ENCODE results near the gene STPG4.

The STPG4 gene

GRCh38 chr2:47201224-47201623 is 46.1 kb upstream of the STPG4 start:
- H3K4me3 ChIP-seq (ENCODE audit: low read length) = no peak overlapping the region
- no peak for DNase-seq
- no peaks in the 10 kb centered on the region for H3K9me2 ChIP-seq (replicated peaks; ENCODE audit: insufficient read depth, low read length)
- H3K9ac ChIP-seq (ENCODE audit: low read length) = no peak overlapping the region
- no peaks in the 10 kb centered on the region for H3K9me3 ChIP-seq (replicated peaks; ENCODE audit: insufficient read depth, low read length)
- no peaks in the 10 kb centered on the region for H3K27me3 ChIP-seq (replicated peaks; ENCODE audit: insufficient read depth, low read length)
- TF ChIP-seq EZH2 (optimal IDR thresholded peaks at IDR 0.05; ENCODE audit: low read depth, low read length) (no peak), CTCF (IDR thresholded peaks at IDR 0.05; ENCODE audit: low read length) (no peak), EZH2phosphoT487 (IDR thresholded peaks at IDR 0.05; ENCODE audit: low read length) (no peak)
- H3K4me2 ChIP-seq (ENCODE audit: low read depth, low read length) = no peak overlapping the region
- H3K79me2 ChIP-seq (ENCODE audit: low read length) = no peaks in the 10 kb centered on the region
- H2AFZ ChIP-seq (ENCODE audit: low read length) = no peak overlapping the region
- no peaks in the 10 kb centered on the region for H4K20me1 ChIP-seq (ENCODE audit: insufficient read depth, low read length)
- 0 out of 2 replicates have a peak, but pooled peaks cover 4% of the 10 kb centered on the region for H3K4me1 ChIP-seq (ENCODE audit: low read length)
- H3F3A ChIP-seq (ENCODE audit: insufficient read depth, low read length) = no peaks in the 10 kb centered on the region
- no peaks in the 10 kb centered on the region for H3K36me3 ChIP-seq (replicated peaks; ENCODE audit: insufficient read depth, low read length)
- no peak overlapping the region for H3K27ac ChIP-seq (ENCODE audit: low read length)

GRCh38 chr2:47198985-47199451 is 43.9 kb upstream of the STPG4 start:
- H2AFZ ChIP-seq (ENCODE audit: low read length) = no peak overlapping the region
- H3K9me3 ChIP-seq (replicated peaks; ENCODE audit: insufficient read depth, low read length) = no peaks in the 10 kb centered on the region
- H3K27ac ChIP-seq (ENCODE audit: low read length) = no peak overlapping the region
- H3K9me2 ChIP-seq (replicated peaks; ENCODE audit: insufficient read depth, low read length) = no peaks in the 10 kb centered on the region
- no peak for DNase-seq
- H3K9ac ChIP-seq (ENCODE audit: low read length) = no peak overlapping the region
- H3K79me2 ChIP-seq (ENCODE audit: low read length) = no peaks in the 10 kb centered on the region
- H3F3A ChIP-seq (ENCODE audit: insufficient read depth, low read length) = no peaks in the 10 kb centered on the region
- H3K4me1 ChIP-seq (ENCODE audit: low read length) = 0 out of 2 replicates have a peak, but pooled peaks cover 4% of the 10 kb centered on the region
- H3K4me3 ChIP-seq (ENCODE audit: low read length) = no peak overlapping the region
- no peaks in the 10 kb centered on the region for H3K27me3 ChIP-seq (replicated peaks; ENCODE audit: insufficient read depth, low read length)
- H4K20me1 ChIP-seq (ENCODE audit: insufficient read depth, low read length) = no peaks in the 10 kb centered on the region
- H3K36me3 ChIP-seq (replicated peaks; ENCODE audit: insufficient read depth, low read length) = no peaks in the 10 kb centered on the region
- H3K4me2 ChIP-seq (ENCODE audit: low read depth, low read length) = no peak overlapping the region
- TF ChIP-seq EZH2phosphoT487 (IDR thresholded peaks at IDR 0.05; ENCODE audit: low read length) (no peak), CTCF (IDR thresholded peaks at IDR 0.05; ENCODE audit: low read length) (no peak), EZH2 (optimal IDR thresholded peaks at IDR 0.05; ENCODE audit: low read depth, low read length) (no peak)

- TF ChIP-seq EZH2phosphoT487 (IDR thresholded peaks at IDR 0.05; ENCODE audit: low read length) (no peak), EZH2 (optimal IDR thresholded peaks at IDR 0.05; ENCODE audit: low read depth, low read length) (no peak), CTCF (IDR thresholded peaks at IDR 0.05; ENCODE audit: low read length) (no peak)
- no peaks in the 10 kb centered on the region for H3K9me2 ChIP-seq (replicated peaks; ENCODE audit: insufficient read depth, low read length)
- H3K9me3 ChIP-seq (replicated peaks; ENCODE audit: insufficient read depth, low read length) = no peaks in the 10 kb centered on the region
- H3K4me3 ChIP-seq (ENCODE audit: low read length) = no peak overlapping the region
- no peaks in the 10 kb centered on the region for H3K27me3 ChIP-seq (replicated peaks; ENCODE audit: insufficient read depth, low read length)
- no peak for DNase-seq
- no peak overlapping the region for H3K9ac ChIP-seq (ENCODE audit: low read length)
- H3K4me1 ChIP-seq (ENCODE audit: low read length) = 0 out of 2 replicates have a peak, but pooled peaks cover 4% of the 10 kb centered on the region
- no peak overlapping the region for H3K4me2 ChIP-seq (ENCODE audit: low read depth, low read length)
- H2AFZ ChIP-seq (ENCODE audit: low read length) = no peak overlapping the region
- no peaks in the 10 kb centered on the region for H3K79me2 ChIP-seq (ENCODE audit: low read length)
- no peaks in the 10 kb centered on the region for H4K20me1 ChIP-seq (ENCODE audit: insufficient read depth, low read length)
- no peaks in the 10 kb centered on the region for H3K36me3 ChIP-seq (replicated peaks; ENCODE audit: insufficient read depth, low read length)
- H3K27ac ChIP-seq (ENCODE audit: low read length) = no peak overlapping the region
- no peaks in the 10 kb centered on the region for H3F3A ChIP-seq (ENCODE audit: insufficient read depth, low read length)
Observed at GRCh38 chr2:47196499-47196898, 41.4 kb upstream of the STPG4 start.

All from MM.1S (cell line).